ENCODE measurements around the gene HECTD1.

Gene HECTD1

GRCh38 chr14:31084385-31084784 is 123.2 kb downstream of the HECTD1 start:
- TF ChIP-seq TAF1 (IDR thresholded peaks at IDR 0.05; ENCODE audit: low read depth), result no peak
- TF ChIP-seq EP300 (IDR thresholded peaks at IDR 0.05; ENCODE audit: borderline replicate concordance), result no peak
- TF ChIP-seq FOXM1 (IDR thresholded peaks at IDR 0.05; ENCODE audit: borderline replicate concordance, low read depth), result no peak
- TF ChIP-seq CREB1 (IDR thresholded peaks at IDR 0.05; ENCODE audit: low read depth), result no peak
- no peak for TF ChIP-seq MAX (IDR thresholded peaks at IDR 0.05)
- TF ChIP-seq TEAD4 (IDR thresholded peaks at IDR 0.05), result no peak
- no peak for TF ChIP-seq REST (IDR thresholded peaks at IDR 0.05; ENCODE audit: low read depth)
- no peak for TF ChIP-seq EGR1 (IDR thresholded peaks at IDR 0.05)
- TF ChIP-seq CEBPB (IDR thresholded peaks at IDR 0.05), result no peak
- TF ChIP-seq RAD21 (IDR thresholded peaks at IDR 0.05; ENCODE audit: low read depth), result no peak
- no peak for TF ChIP-seq NFIC (IDR thresholded peaks at IDR 0.05)
- TF ChIP-seq YY1 (IDR thresholded peaks at IDR 0.05; ENCODE audit: low read depth), result no peak
- no peak for TF ChIP-seq USF1 (IDR thresholded peaks at IDR 0.05)

- TF ChIP-seq FOXM1 (IDR thresholded peaks at IDR 0.05; ENCODE audit: borderline replicate concordance, low read depth) (no peak), TEAD4 (IDR thresholded peaks at IDR 0.05) (no peak), CEBPB (IDR thresholded peaks at IDR 0.05) (no peak), NFIC (IDR thresholded peaks at IDR 0.05) (no peak), TCF12 (IDR thresholded peaks at IDR 0.05; ENCODE audit: low read depth) (no peak)
These were observed 123.8 kb downstream of the HECTD1 start for GRCh38 chr14:31083781-31084180.

- no peak for TF ChIP-seq MAX (IDR thresholded peaks at IDR 0.05)
- TF ChIP-seq CEBPB (IDR thresholded peaks at IDR 0.05), result no peak
- TF ChIP-seq EP300 (IDR thresholded peaks at IDR 0.05; ENCODE audit: borderline replicate concordance), result no peak
- TF ChIP-seq REST (IDR thresholded peaks at IDR 0.05; ENCODE audit: low read depth), result no peak
- TF ChIP-seq ZBTB7A (IDR thresholded peaks at IDR 0.05; ENCODE audit: low read depth), result no peak
- TF ChIP-seq CREB1 (IDR thresholded peaks at IDR 0.05; ENCODE audit: low read depth), result no peak
- TF ChIP-seq USF1 (IDR thresholded peaks at IDR 0.05), result no peak
- TF ChIP-seq TEAD4 (IDR thresholded peaks at IDR 0.05), result no peak
- no peak for TF ChIP-seq TAF1 (IDR thresholded peaks at IDR 0.05; ENCODE audit: low read depth)
- TF ChIP-seq NFIC (IDR thresholded peaks at IDR 0.05), result no peak
- TF ChIP-seq EGR1 (IDR thresholded peaks at IDR 0.05), result no peak
These were observed 127.1 kb downstream of the HECTD1 start for GRCh38 chr14:31080484-31080883.

GRCh38 chr14:31080056-31080455 is 127.5 kb downstream of the HECTD1 start:
- no peak for TF ChIP-seq EP300 (IDR thresholded peaks at IDR 0.05; ENCODE audit: borderline replicate concordance)
- no peak for TF ChIP-seq REST (IDR thresholded peaks at IDR 0.05; ENCODE audit: low read depth)
- no peak for TF ChIP-seq NFIC (IDR thresholded peaks at IDR 0.05)
- no peak for TF ChIP-seq EGR1 (IDR thresholded peaks at IDR 0.05)
- TF ChIP-seq ZBTB7A (IDR thresholded peaks at IDR 0.05; ENCODE audit: low read depth), result no peak
- TF ChIP-seq YY1 (IDR thresholded peaks at IDR 0.05; ENCODE audit: low read depth), result no peak
- TF ChIP-seq MAX (IDR thresholded peaks at IDR 0.05), result no peak
- TF ChIP-seq CEBPB (IDR thresholded peaks at IDR 0.05), result no peak
- TF ChIP-seq USF1 (IDR thresholded peaks at IDR 0.05), result no peak
- no peak for TF ChIP-seq TCF12 (IDR thresholded peaks at IDR 0.05; ENCODE audit: low read depth)
- TF ChIP-seq TEAD4 (IDR thresholded peaks at IDR 0.05), result no peak
- TF ChIP-seq RAD21 (IDR thresholded peaks at IDR 0.05; ENCODE audit: low read depth), result no peak
- no peak for TF ChIP-seq FOXM1 (IDR thresholded peaks at IDR 0.05; ENCODE audit: borderline replicate concordance, low read depth)
- no peak for TF ChIP-seq CREB1 (IDR thresholded peaks at IDR 0.05; ENCODE audit: low read depth)
- no peak for TF ChIP-seq TAF1 (IDR thresholded peaks at IDR 0.05; ENCODE audit: low read depth)
